K562 (cell line): ENCODE results near the gene AMELX. TPM values are rescaled to one million over a fixed set of nuclear protein-coding genes. Genes with fewer than 3 reads are reported as not detected.

Experiments used
- ATAC-seq: fragments of 200-7000 bp; cut with Tn5 transposase; 3 replicates; pipeline ENCODE4 v1.9.1; 2020; ENCODE audit warnings: moderate library complexity
- BruUV-seq: library from RNA; stranded (reverse); fragments of 400-500 nt; replicated peaks from 2 replicates; lab custom pipeline; 2021; lab: Mats Ljungman, UMichigan
- CTCF ChIA-PET: fragments of 300-600 bp; formaldehyde crosslinking; extraction: SDS; loops from one replicate; lab custom pipeline; 2021; ENCODE audit warnings: low intra/inter-chr PET ratio; lab: Yijun Ruan, JAX
- POLR2A ChIA-PET: fragments of 300-600, 350-650 bp; sonication (Branson Sonifier 250); formaldehyde crosslinking; extraction: SDS; loops from one replicate; lab custom pipeline; 2021; ENCODE audit warnings: antibody characterized with exemption, inconsistent platforms; lab: Yijun Ruan, JAX
- DNase-seq, 4 experiments: peaks; one replicate each; pipeline versions ENCODE4 v3.0.0 to v3.0.0-alpha.2; 2011 to 2018; ENCODE audit warnings: low spot score in 3 of 4, mixed read lengths in 3 of 4; ENCODE audit errors: extremely low read depth in 1 of 4
- FAIRE-seq: peaks from 2 replicates; lab custom pipeline; 2011; peaks lifted over from hg19 to GRCh38; lab: Jason Lieb, UNC
- H2AFZ ChIP-seq: 2 replicates; pipeline ENCODE4 v1.6.0; 2011; ENCODE audit warnings: low read depth, low read length, control low read depth, inconsistent platforms
- H3K27ac ChIP-seq: fragments of 200-600 bp; 3 replicates; pipeline ENCODE4 v1.8.0; 2011; ENCODE audit warnings: low read depth, mild to moderate bottlenecking, control low read depth, inconsistent platforms, low read length, moderate library complexity, mixed read lengths; ENCODE audit errors: extremely low read depth
- H3K27me3 ChIP-seq, 2 experiments: fragments of 300-600 bp in 1 of 2; 2 replicates in 1 of 2; 3 replicates in 1 of 2; pipeline versions ENCODE4 v1.6.0 to v1.8.0; 2011; ENCODE audit warnings: inconsistent platforms in 2 of 2, low read length in 2 of 2, mild to moderate bottlenecking in 1 of 2, mixed read lengths in 1 of 2, moderate library complexity in 1 of 2; ENCODE audit not compliant: control insufficient read depth in 2 of 2, insufficient read depth in 2 of 2
- H3K36me3 ChIP-seq: fragments of 300-600 bp; 3 replicates; pipeline ENCODE4 v1.8.0; 2011; ENCODE audit warnings: mild to moderate bottlenecking, low read length, inconsistent platforms; ENCODE audit not compliant: control insufficient read depth, insufficient read depth
- H3K4me1 ChIP-seq, 2 experiments: fragments of 200-600 bp in 1 of 2; replicated peaks in 1 of 2; 2 replicates in 1 of 2; 3 replicates in 1 of 2; pipeline versions ENCODE4 v1.5.1 to v1.8.0; 2011; ENCODE audit warnings: inconsistent platforms in 2 of 2, low read length in 2 of 2, mild to moderate bottlenecking in 1 of 2, mixed read lengths in 1 of 2, moderate library complexity in 1 of 2; ENCODE audit not compliant: control insufficient read depth in 2 of 2, insufficient read depth in 2 of 2
- H3K4me2 ChIP-seq: 2 replicates; pipeline ENCODE4 v1.6.1; 2011; ENCODE audit warnings: low read length, control low read depth, inconsistent platforms, mixed read lengths; ENCODE audit not compliant: insufficient read depth
- H3K4me3 ChIP-seq: fragments of 200-600 bp; sonication (generic), shearing (Covaris generic); 2 replicates; pipeline ENCODE4 v1.5.1; 2016; ENCODE audit warnings: control low read depth, inconsistent platforms
- H3K79me2 ChIP-seq: fragments of 200-600 bp; 3 replicates; pipeline ENCODE4 v1.8.0; 2011; ENCODE audit warnings: low read length, inconsistent platforms; ENCODE audit not compliant: control insufficient read depth, insufficient read depth
- H3K9ac ChIP-seq, 2 experiments: 2 replicates each; pipeline versions ENCODE4 v1.6.0 to v1.6.1; 2011; ENCODE audit warnings: low read depth in 2 of 2, low read length in 2 of 2, control low read depth in 1 of 2, inconsistent platforms in 1 of 2, mild to moderate bottlenecking in 1 of 2, mixed read lengths in 1 of 2; ENCODE audit not compliant: insufficient read depth in 1 of 2
- H3K9me1 ChIP-seq: one replicate; pipeline ENCODE4 v1.6.0; 2011; ENCODE audit warnings: inconsistent platforms, mild to moderate bottlenecking, low read length, moderate library complexity; ENCODE audit not compliant: control insufficient read depth, insufficient read depth
- H3K9me3 ChIP-seq: replicated peaks from 2 replicates; pipeline ENCODE4 v1.5.1; 2011; ENCODE audit warnings: low read depth, low read length, inconsistent platforms; ENCODE audit not compliant: control insufficient read depth, insufficient read depth
- H4K20me1 ChIP-seq: replicated peaks from 2 replicates; pipeline ENCODE4 v1.6.1; 2011; ENCODE audit warnings: low read length, inconsistent platforms, mixed read lengths; ENCODE audit not compliant: control insufficient read depth, insufficient read depth
- ASH1L ChIP-seq: fragments of 450-650 bp; IDR thresholded peaks from 2 replicates; pipeline ENCODE4 v1.6.1; 2018; ENCODE audit warnings: borderline replicate concordance, mild to moderate bottlenecking, low read depth; ENCODE audit not compliant: partially characterized antibody
- CBX8 ChIP-seq: fragments of 200-600 bp; sonication (generic); IDR thresholded peaks from 2 replicates; pipeline ENCODE4 v1.6.1; 2012; ENCODE audit warnings: borderline replicate concordance, mixed run types, low read depth, mild to moderate bottlenecking, moderate library complexity, mixed read lengths, low read length, control low read depth, inconsistent platforms; ENCODE audit not compliant: poor library complexity, severe bottlenecking; ENCODE audit errors: extremely low read depth
- CCAR2 ChIP-seq: fragments of 200-400 bp; formaldehyde crosslinking; IDR thresholded peaks from 2 replicates; pipeline ENCODE4 v1.6.1; 2017; ENCODE audit warnings: mild to moderate bottlenecking, low read depth, low read length
- SMARCE1 ChIP-seq: fragments of 450-650 bp; IDR thresholded peaks from 2 replicates; pipeline ENCODE4 v1.7.1; 2016; ENCODE audit warnings: mild to moderate bottlenecking
- ZKSCAN3 ChIP-seq: fragments of 250-450 bp; sonication (Bioruptor Pico); IDR thresholded peaks from 2 replicates; pipeline ENCODE4 v1.4.0; 2020
- WGBS: fragments of 100-300 bp; shearing (Covaris generic); methylation state at CpG from one replicate; pipeline ENCODE4 v1.1.6; 2016; ENCODE audit warnings: low coverage, mixed read lengths; ENCODE audit not compliant: insufficient coverage; ENCODE audit errors: missing lambda C conversion rate; 5-methylcytosine and 5-hydroxymethylcytosine counted together
- in situ Hi-C: fragments of 300-500 bp; cut with MboI; formaldehyde crosslinking; loops from 4 replicates; pipeline ENCODE4 v1.15.0; 2018; ENCODE audit warnings: inconsistent platforms, mixed read lengths
- intact Hi-C: fragments of 100-400 bp; cut with micrococcal nuclease; formaldehyde crosslinking; loops from 2 replicates; pipeline ENCODE4 v1.14.2; 2022
- polyA plus RNA-seq, 8 experiments: library from polyadenylated mRNA; depleted of rRNA in 4 of 8; stranded (reverse) in 5 of 8; unstranded in 3 of 8; fragments of >200 nt; fragmentation: Nextera tagmentation in 2 of 8; fragmentation: Illumina TruSeq in 1 of 8; extraction: Ambion mirVana in 2 of 8; extraction: Trizol in 1 of 8; gene quantifications; 2 replicates each; pipeline versions ENCODE4 v1.2.1 to v1.2.3, GENCODE V29; 2011 to 2014; ENCODE audit warnings: inconsistent platforms in 1 of 8, missing spikeins in 1 of 8
- total RNA-seq, 7 experiments: library from RNA; depleted of rRNA in 6 of 7; stranded (reverse); fragments of >200 nt in 6 of 7; fragmentation: Illumina TruSeq in 2 of 7; extraction: Trizol in 2 of 7; gene quantifications; 2 replicates each; pipeline versions ENCODE4 v1.2.1 to v1.2.3, GENCODE V29; 2011 to 2021; ENCODE audit warnings: low replicate concordance in 1 of 7
- TF ChIP-seq, protein P1 (sequence below), 3 experiments: fragments of 200-800 bp in 1 of 3; fragments of 250-450 bp in 1 of 3; fragments of 450-650 bp in 1 of 3; sonication (Bioruptor Pico) in 1 of 3; sonication (Bioruptor generic) in 1 of 3; formaldehyde crosslinking in 1 of 3; IDR thresholded peaks; 2 replicates each; pipeline versions ENCODE4 v1.6.1 to v1.8.0; 2016 to 2022; ENCODE audit warnings: mild to moderate bottlenecking in 2 of 3, missing genetic modification characterization in 2 of 3, missing compliant biosample characterization in 1 of 3, moderate library complexity in 1 of 3
- TF ChIP-seq, protein P2 (sequence below): sonication (generic); formaldehyde crosslinking; IDR thresholded peaks from 2 replicates; pipeline ENCODE4 v1.8.0; 2022; ENCODE audit warnings: mild to moderate bottlenecking, low read depth, missing genetic modification reagents

Gene AMELX
- total and polyA plus RNA-seq, 9 of the 15 experiments (the other 6 are each of a cell fraction or from before 2014, with no cell fraction given), result 0.22 TPM; not detected in 8

DNA sequence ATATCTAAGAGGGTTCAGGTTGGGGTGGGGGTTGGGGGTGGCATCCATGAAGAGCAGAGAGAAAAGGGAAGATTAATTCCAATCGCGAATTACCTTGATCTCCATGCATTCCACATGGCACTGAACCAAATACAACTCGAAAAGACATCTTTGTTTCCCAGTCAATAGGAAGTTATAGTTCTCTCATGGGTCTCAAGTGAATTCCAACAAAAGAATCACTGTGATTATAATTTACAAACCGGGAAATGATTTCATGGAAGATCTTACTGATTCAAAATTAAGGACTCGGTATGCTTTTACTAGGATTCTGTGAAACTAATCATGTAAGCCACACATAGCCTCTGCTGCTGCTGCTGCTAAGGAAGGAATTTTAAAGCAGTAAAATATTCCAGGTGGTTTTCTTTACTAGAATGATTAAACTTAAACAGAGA is 26.6 kb upstream of the AMELX start:
- ATAC-seq, result no peak
- Histone ChIP-seq H3K4me1 (peaks cover 15 to 75% of the 10 kb centered on the region in 2 experiments), H3K27me3 (no peaks in the 10 kb centered on the region), H3K9ac (peak overlapping the region in 1 of 2 experiments; percentile 72; a peak in 2 of 4 replicates), H3K27ac (peak overlapping the region; percentile 78), H3K4me2 (peak overlapping the region; percentile 76), H2AFZ (peak overlapping the region; percentile 84), H3K79me2 (peaks cover 98% of the 10 kb centered on the region), H3K9me3 (no peaks in the 10 kb centered on the region), H3K36me3 (no peaks in the 10 kb centered on the region; the same call in 2 of the 3 replicates), H4K20me1 (no peaks in the 10 kb centered on the region), H3K9me1 (no peaks in the 10 kb centered on the region), H3K4me3 (peak overlapping the region; percentile 23; the same call in 1 of the 2 replicates)
- in situ Hi-C loops (no loop called here), intact Hi-C loops (loop anchor here (5.0 to 10.0 kb wide), 2 partner anchors 101 to 112 kb away; no protein-coding TSS in a partner anchor)
- CTCF ChIA-PET, result no interaction called here
- DNase-seq, result no peak
- POLR2A ChIA-PET, result interaction anchor here (0.7 kb wide), 1 partner anchor 13 kb away, joined by 3 read pairs; no protein-coding TSS in a partner anchor
- no peak for TF ChIP-seq SMARCE1
- TF ChIP-seq ZKSCAN3 (CRISPR knock-in tag), result no peak
- TF ChIP-seq CBX8, result no peak
- TF ChIP-seq, protein P1, sequence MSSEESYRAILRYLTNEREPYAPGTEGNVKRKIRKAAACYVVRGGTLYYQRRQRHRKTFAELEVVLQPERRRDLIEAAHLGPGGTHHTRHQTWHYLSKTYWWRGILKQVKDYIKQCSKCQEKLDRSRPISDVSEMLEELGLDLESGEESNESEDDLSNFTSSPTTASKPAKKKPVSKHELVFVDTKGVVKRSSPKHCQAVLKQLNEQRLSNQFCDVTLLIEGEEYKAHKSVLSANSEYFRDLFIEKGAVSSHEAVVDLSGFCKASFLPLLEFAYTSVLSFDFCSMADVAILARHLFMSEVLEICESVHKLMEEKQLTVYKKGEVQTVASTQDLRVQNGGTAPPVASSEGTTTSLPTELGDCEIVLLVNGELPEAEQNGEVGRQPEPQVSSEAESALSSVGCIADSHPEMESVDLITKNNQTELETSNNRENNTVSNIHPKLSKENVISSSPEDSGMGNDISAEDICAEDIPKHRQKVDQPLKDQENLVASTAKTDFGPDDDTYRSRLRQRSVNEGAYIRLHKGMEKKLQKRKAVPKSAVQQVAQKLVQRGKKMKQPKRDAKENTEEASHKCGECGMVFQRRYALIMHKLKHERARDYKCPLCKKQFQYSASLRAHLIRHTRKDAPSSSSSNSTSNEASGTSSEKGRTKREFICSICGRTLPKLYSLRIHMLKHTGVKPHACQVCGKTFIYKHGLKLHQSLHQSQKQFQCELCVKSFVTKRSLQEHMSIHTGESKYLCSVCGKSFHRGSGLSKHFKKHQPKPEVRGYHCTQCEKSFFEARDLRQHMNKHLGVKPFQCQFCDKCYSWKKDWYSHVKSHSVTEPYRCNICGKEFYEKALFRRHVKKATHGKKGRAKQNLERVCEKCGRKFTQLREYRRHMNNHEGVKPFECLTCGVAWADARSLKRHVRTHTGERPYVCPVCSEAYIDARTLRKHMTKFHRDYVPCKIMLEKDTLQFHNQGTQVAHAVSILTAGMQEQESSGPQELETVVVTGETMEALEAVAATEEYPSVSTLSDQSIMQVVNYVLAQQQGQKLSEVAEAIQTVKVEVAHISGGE (CRISPR knock-in tag; IDR thresholded peaks at IDR 0.05), result no peak
- TF ChIP-seq ASH1L, result no peak
- no peak for TF ChIP-seq CCAR2
- TF ChIP-seq, protein P2, sequence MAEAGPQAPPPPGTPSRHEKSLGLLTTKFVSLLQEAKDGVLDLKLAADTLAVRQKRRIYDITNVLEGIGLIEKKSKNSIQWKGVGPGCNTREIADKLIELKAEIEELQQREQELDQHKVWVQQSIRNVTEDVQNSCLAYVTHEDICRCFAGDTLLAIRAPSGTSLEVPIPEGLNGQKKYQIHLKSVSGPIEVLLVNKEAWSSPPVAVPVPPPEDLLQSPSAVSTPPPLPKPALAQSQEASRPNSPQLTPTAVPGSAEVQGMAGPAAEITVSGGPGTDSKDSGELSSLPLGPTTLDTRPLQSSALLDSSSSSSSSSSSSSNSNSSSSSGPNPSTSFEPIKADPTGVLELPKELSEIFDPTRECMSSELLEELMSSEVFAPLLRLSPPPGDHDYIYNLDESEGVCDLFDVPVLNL (CRISPR knock-in tag), result no peak
- no peak for FAIRE-seq
- WGBS, result 20% methylated on average over 5 of the region's 5 CpGs
- no TSS peak for BruUV-seq
